Motor neuron (in vitro differentiated cells): Measurements from ENCODE around the gene SLC30A10. TPM values are rescaled to one million over a fixed set of nuclear protein-coding genes. Genes with fewer than 3 reads are reported as not detected.
A peak's percentile ranks its signal among the peaks of the same experiment; 100 is the strongest.
"Not testable (repeated sequence)": the region's sequence is repeated elsewhere in the genome, so short reads cannot be mapped to it uniquely, and the experiment has no call there.

ENCODE experiments used
- ATAC-seq, 8 experiments: fragments of 200-7000 bp; cut with Tn5 transposase; replicated peaks in 6 of 8; 2 replicates each; pipeline ENCODE4 v1.8.0; 2021; ENCODE audit warnings: mild to moderate bottlenecking in 8 of 8, moderate library complexity in 8 of 8
- H3K27ac ChIP-seq, 2 donors: fragments of 250-450 bp; sonication (Bioruptor Pico); 2 replicates each; pipeline ENCODE4 v1.9.0; 2021; ENCODE audit warnings: antibody characterized with exemption in 2 of 2, mild to moderate bottlenecking in 2 of 2, moderate library complexity in 1 of 2
- H3K4me1 ChIP-seq, 2 donors: fragments of 250-450 bp; sonication (Bioruptor Pico); replicated peaks in 1 of 2; 2 replicates each; pipeline ENCODE4 v1.6.1; 2021; ENCODE audit warnings: antibody characterized with exemption in 2 of 2, mild to moderate bottlenecking in 2 of 2, moderate library complexity in 1 of 2
- H3K4me3 ChIP-seq, 5 donors: fragments of 250-450 bp; sonication (Bioruptor Pico); 2 replicates each; pipeline ENCODE4 v1.9.0; 2021; ENCODE audit warnings: antibody characterized with exemption in 5 of 5, mild to moderate bottlenecking in 5 of 5, moderate library complexity in 4 of 5
- WGBS, 10 experiments: fragments of 450-650 bp; shearing (Covaris generic); methylation state at CpG; one replicate each; pipeline ENCODE4 v1.0.0; 2022; 5-methylcytosine and 5-hydroxymethylcytosine counted together
- in situ Hi-C, 9 experiments: fragments of 400-800 bp; cut with MboI; loops; one replicate each; pipeline ENCODE4 v1.15.0; 2021; ENCODE audit warnings: low sequenced_read_pairs in 9 of 9, low pct_unique_long_range_greater_than_20kb in 2 of 9; ENCODE audit not compliant: unreplicated experiment in 9 of 9
- total RNA-seq, 8 experiments: library from RNA; unstranded; fragments of 300-600 nt; gene quantifications; 2 replicates each; pipeline versions ENCODE4 v1.2.3 to v1.2.4, GENCODE V29; 2022

Gene SLC30A10
- total RNA-seq, 8 experiments from 2014 or later, result 0.46 to 7.4 (median 2.9) TPM; not detected in 2

- no peak overlapping the region for H3K4me3 ChIP-seq
- no peak overlapping the region for H3K27ac ChIP-seq
- no peak for ATAC-seq
- in situ Hi-C loops, result no loop called here
- H3K4me1 ChIP-seq, result no peaks in the 10 kb centered on the region
- 16 to 100% (median 91%) methylated on average over 1 to 4 of the region's 4 CpGs; no CpG with 5 or more reads in 1 of the 10 experiments for WGBS, 10 experiments
Observed at GRCh38 chr1:219902951-219903350, 25.4 kb downstream of the SLC30A10 start.

- in situ Hi-C loops, result no loop called here
- no CpG with 5 or more reads among the region's 1 CpG for WGBS, 10 experiments
Observed at GRCh38 chr1:219900882-219901281, 27.5 kb downstream of the SLC30A10 start.

GRCh38 chr1:219900201-219900600, 28.2 kb downstream of the SLC30A10 start:
- in situ Hi-C loops, result no loop called here
- Histone ChIP-seq H3K4me3 (no peak overlapping the region), H3K27ac (no peak overlapping the region), H3K4me1 (no peaks in the 10 kb centered on the region)
- 0 to 100% (median 55%) methylated on average over 1 of the region's 1 CpG; no CpG with 5 or more reads in 1 of the 10 experiments for WGBS, 10 experiments
- no peak for ATAC-seq

More at GRCh38 chr1:219900882-219901281, 27.5 kb downstream of the SLC30A10 start:
- no peak overlapping the region for H3K4me3 ChIP-seq
- no peak overlapping the region for H3K27ac ChIP-seq
- no peaks in the 10 kb centered on the region for H3K4me1 ChIP-seq
- ATAC-seq, result no peak

GRCh38 chr1:219898375-219898774, 30.0 kb downstream of the SLC30A10 start:
- ATAC-seq, result no peak
- in situ Hi-C loops, result no loop called here
- 14 to 96% (median 84%) methylated on average over 1 to 5 of the region's 5 CpGs; no CpG with 5 or more reads in 1 of the 10 experiments for WGBS, 10 experiments
- Histone ChIP-seq H3K4me3 (no peak overlapping the region), H3K4me1 (no peaks in the 10 kb centered on the region), H3K27ac (no peak overlapping the region)

- Histone ChIP-seq H3K4me3 (no peak overlapping the region), H3K4me1 (no peaks in the 10 kb centered on the region), H3K27ac (no peak overlapping the region)
- WGBS, 10 experiments, result 8 to 96% (median 79%) methylated on average over 1 to 5 of the region's 5 CpGs
- no peak for ATAC-seq
- in situ Hi-C loops, result no loop called here
Observed at GRCh38 chr1:219897914-219898313, 30.4 kb downstream of the SLC30A10 start.

GRCh38 chr1:219892271-219892670, 36.1 kb downstream of the SLC30A10 start:
- WGBS, 10 experiments, result no CpG with 5 or more reads among the region's 1 CpG
- in situ Hi-C loops, H3K27ac ChIP-seq, H3K4me3 ChIP-seq, H3K4me1 ChIP-seq, ATAC-seq: not testable (repeated sequence)

GRCh38 chr1:219891846-219892245, 36.5 kb downstream of the SLC30A10 start:
- ATAC-seq, in situ Hi-C loops, H3K27ac ChIP-seq, H3K4me3 ChIP-seq, H3K4me1 ChIP-seq: not testable (repeated sequence)
- 0 to 87% (median 52%) methylated on average over 1 to 3 of the region's 4 CpGs; no CpG with 5 or more reads in 4 of the 10 experiments for WGBS, 10 experiments

- ATAC-seq, in situ Hi-C loops, H3K4me1 ChIP-seq, H3K4me3 ChIP-seq, H3K27ac ChIP-seq: not testable (repeated sequence)
- WGBS, 10 experiments, result 8 to 100% methylated on average over 2 of the region's 4 CpGs; no CpG with 5 or more reads in 8 of the 10 experiments
Observed at GRCh38 chr1:219888667-219889066, 39.7 kb downstream of the SLC30A10 start.

GRCh38 chr1:219885680-219886079, 42.7 kb downstream of the SLC30A10 start:
- in situ Hi-C loops, result no loop called here
- no peak for ATAC-seq
- H3K4me3 ChIP-seq, result no peak overlapping the region
- WGBS, 10 experiments, result 0 to 100% (median 82%) methylated on average over 1 to 2 of the region's 2 CpGs
- H3K27ac ChIP-seq, result no peak overlapping the region
- H3K4me1 ChIP-seq, result no peaks in the 10 kb centered on the region

- no peak overlapping the region for H3K4me3 ChIP-seq
- in situ Hi-C loops, result no loop called here
- no peak for ATAC-seq
Observed at GRCh38 chr1:219883400-219884332, 44.7 kb downstream of the SLC30A10 start.

GRCh38 chr1:219882755-219883154, 45.6 kb downstream of the SLC30A10 start:
- WGBS, 10 experiments, result 0 to 100% (median 72%) methylated on average over 1 to 3 of the region's 3 CpGs; no CpG with 5 or more reads in 1 of the 10 experiments
- Histone ChIP-seq H3K4me3 (no peak overlapping the region), H3K27ac (no peak overlapping the region), H3K4me1 (no peaks in the 10 kb centered on the region)
- in situ Hi-C loops, result no loop called here
- ATAC-seq, result no peak

More at GRCh38 chr1:219883400-219884332, 44.7 kb downstream of the SLC30A10 start:
- WGBS, 10 experiments, result 8 to 70% (median 45%) methylated on average over 2 to 5 of the region's 5 CpGs; no CpG with 5 or more reads in 1 of the 10 experiments
- no peak overlapping the region for H3K27ac ChIP-seq
- no peaks in the 10 kb centered on the region for H3K4me1 ChIP-seq

GRCh38 chr1:219882096-219882495, 46.3 kb downstream of the SLC30A10 start:
- Histone ChIP-seq H3K4me1 (no peaks in the 10 kb centered on the region), H3K4me3 (no peak overlapping the region), H3K27ac (no peak overlapping the region)
- ATAC-seq, result peak in 2 of 8 experiments; percentile 5 to 90
- WGBS, 10 experiments, result 33 to 83% (median 69%) methylated on average over 1 to 3 of the region's 3 CpGs; no CpG with 5 or more reads in 1 of the 10 experiments
- in situ Hi-C loops, result no loop called here

GRCh38 chr1:219880765-219881457, 47.4 kb downstream of the SLC30A10 start:
- peak in 1 of 8 experiments; percentile 20 for ATAC-seq
- Histone ChIP-seq H3K27ac (no peak overlapping the region), H3K4me3 (no peak overlapping the region), H3K4me1 (no peaks in the 10 kb centered on the region)
- in situ Hi-C loops, result no loop called here
